Measurements from ENCODE around the gene MARCO.

MARCO gene

GRCh38 chr2:119005051-119005450 lies 63.1 kb downstream of the MARCO start:
- no peak for DNase-seq
- Histone ChIP-seq H3K36me3 (replicated peaks) (no peaks in the 10 kb centered on the region), H3K27ac (no peak overlapping the region), H3K4me3 (ENCODE audit: low read depth, low read length) (no peak overlapping the region), H3K27me3 (replicated peaks) (no peaks in the 10 kb centered on the region)
- TF ChIP-seq CTCF (IDR thresholded peaks at IDR 0.05; ENCODE audit: low read depth, low read length, missing control alignments), result no peak
- in situ Hi-C loops (cut with HindIII; ENCODE audit: low pct_ligation_motif_present, low sequenced_read_pairs), result no loop called here

GRCh38 chr2:119005555-119005954 lies 63.6 kb downstream of the MARCO start:
- H3K4me3 ChIP-seq (ENCODE audit: low read depth, low read length), result no peak overlapping the region
- no peaks in the 10 kb centered on the region for H3K27me3 ChIP-seq (replicated peaks)
- H3K36me3 ChIP-seq (replicated peaks), result no peaks in the 10 kb centered on the region
- H3K27ac ChIP-seq, result no peak overlapping the region
- in situ Hi-C loops (cut with HindIII; ENCODE audit: low pct_ligation_motif_present, low sequenced_read_pairs), result no loop called here
- no peak for DNase-seq
- TF ChIP-seq CTCF (IDR thresholded peaks at IDR 0.05; ENCODE audit: low read depth, low read length, missing control alignments), result no peak

- Histone ChIP-seq H3K27me3 (replicated peaks) (peaks cover 2% of the 10 kb centered on the region), H3K27ac (no peak overlapping the region), H3K36me3 (replicated peaks) (no peaks in the 10 kb centered on the region), H3K4me3 (ENCODE audit: low read depth, low read length) (no peak overlapping the region)
- in situ Hi-C loops (cut with HindIII; ENCODE audit: low pct_ligation_motif_present, low sequenced_read_pairs), result no loop called here
- no peak for DNase-seq
- TF ChIP-seq CTCF (IDR thresholded peaks at IDR 0.05; ENCODE audit: low read depth, low read length, missing control alignments), result no peak
These were observed 64.4 kb downstream of the MARCO start for GRCh38 chr2:119006441-119006840.

GRCh38 chr2:119008108-119008507 lies 66.1 kb downstream of the MARCO start:
- Histone ChIP-seq H3K27me3 (replicated peaks) (peaks cover 2% of the 10 kb centered on the region), H3K4me3 (ENCODE audit: low read depth, low read length) (no peak overlapping the region), H3K36me3 (replicated peaks) (no peaks in the 10 kb centered on the region), H3K27ac (no peak overlapping the region)
- in situ Hi-C loops (cut with HindIII; ENCODE audit: low pct_ligation_motif_present, low sequenced_read_pairs), result no loop called here
- DNase-seq, result no peak
- TF ChIP-seq CTCF (IDR thresholded peaks at IDR 0.05; ENCODE audit: low read depth, low read length, missing control alignments), result no peak

- peaks cover 2% of the 10 kb centered on the region for H3K27me3 ChIP-seq (replicated peaks)
- DNase-seq, result no peak
- no peak for TF ChIP-seq CTCF (IDR thresholded peaks at IDR 0.05; ENCODE audit: low read depth, low read length, missing control alignments)
- in situ Hi-C loops (cut with HindIII; ENCODE audit: low pct_ligation_motif_present, low sequenced_read_pairs), result no loop called here
- H3K27ac ChIP-seq, result no peak overlapping the region
- no peaks in the 10 kb centered on the region for H3K36me3 ChIP-seq (replicated peaks)
- H3K4me3 ChIP-seq (ENCODE audit: low read depth, low read length), result no peak overlapping the region
These were observed 67.1 kb downstream of the MARCO start for GRCh38 chr2:119009110-119009509.

GRCh38 chr2:119010336-119010735 lies 68.3 kb downstream of the MARCO start:
- Histone ChIP-seq H3K4me3 (ENCODE audit: low read depth, low read length) (no peak overlapping the region), H3K36me3 (replicated peaks) (no peaks in the 10 kb centered on the region), H3K27me3 (replicated peaks) (peaks cover 2% of the 10 kb centered on the region), H3K27ac (no peak overlapping the region)
- no peak for DNase-seq
- in situ Hi-C loops (cut with HindIII; ENCODE audit: low pct_ligation_motif_present, low sequenced_read_pairs), result no loop called here
- TF ChIP-seq CTCF (IDR thresholded peaks at IDR 0.05; ENCODE audit: low read depth, low read length, missing control alignments), result no peak

Data from brain microvascular endothelial cell (primary cell).